HG02970 (cell line): Measurements from ENCODE around the gene NPAS1.

Experiments used
- ATAC-seq: cut with Tn5 transposase; IDR thresholded peaks from one replicate; pipeline ENCODE4 v1.9.1; 2021; ENCODE audit warnings: mild to moderate bottlenecking, moderate library complexity, moderate number of reproducible peaks; ENCODE audit not compliant: unreplicated experiment, low FRiP score

Gene NPAS1

GRCh38 chr19:47012617-47013016 lies 7.0 kb upstream of the NPAS1 start:
- no peak for ATAC-seq

DNA sequence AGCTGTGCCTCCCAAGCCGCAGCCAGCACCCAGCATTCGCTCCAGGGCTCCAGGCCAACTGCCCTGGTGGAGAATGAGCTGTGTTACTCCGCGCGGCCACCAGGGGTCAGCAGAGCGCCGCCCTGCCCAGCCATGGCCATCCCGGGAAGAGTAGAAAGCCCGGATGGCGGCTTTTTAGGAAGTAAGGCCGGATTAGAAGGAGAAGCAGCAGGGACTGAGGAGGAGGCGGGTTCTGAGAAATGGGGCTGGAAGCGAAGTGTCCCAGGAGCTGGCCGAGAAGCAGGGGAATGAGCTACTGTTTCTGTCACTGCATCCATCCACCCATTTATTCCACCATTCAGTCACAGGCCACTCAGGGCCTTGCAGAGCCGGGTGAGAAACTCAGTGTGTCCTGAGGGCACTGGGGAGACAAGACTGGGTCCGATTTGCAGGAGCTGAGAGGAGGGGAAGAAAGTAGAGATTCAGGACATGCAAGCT lies 6.6 kb upstream of the NPAS1 start:
- no peak for ATAC-seq

GRCh38 chr19:47018923-47019322 lies 714 bp upstream of the NPAS1 start:
- ATAC-seq: no peak

- ATAC-seq: no peak
Observed at GRCh38 chr19:47020132-47020805, 632 bp downstream of the NPAS1 start.

DNA sequence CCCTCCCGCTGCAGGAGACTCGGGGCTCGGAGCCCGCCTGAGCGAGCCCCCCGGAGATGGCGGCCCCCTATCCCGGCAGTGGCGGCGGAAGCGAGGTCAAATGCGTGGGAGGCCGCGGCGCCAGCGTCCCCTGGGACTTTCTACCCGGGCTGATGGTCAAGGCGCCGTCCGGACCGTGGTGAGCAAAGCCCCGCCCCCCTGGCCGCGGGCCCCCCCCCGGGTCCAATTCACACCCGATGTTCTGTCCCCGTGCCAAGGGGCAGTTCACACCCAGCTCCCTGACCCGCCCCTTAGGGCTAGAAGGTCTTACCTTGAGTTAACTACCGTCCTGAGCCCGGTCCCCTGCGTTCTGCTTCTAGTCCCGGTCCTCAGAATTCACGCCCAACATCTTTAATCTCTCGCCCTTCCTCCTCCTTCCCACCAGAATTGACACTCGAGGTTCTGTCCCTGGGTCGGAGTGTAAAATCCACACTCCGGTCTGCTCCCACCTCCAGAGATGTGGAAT lies 1.4 kb downstream of the NPAS1 start:
- no peak for ATAC-seq

DNA sequence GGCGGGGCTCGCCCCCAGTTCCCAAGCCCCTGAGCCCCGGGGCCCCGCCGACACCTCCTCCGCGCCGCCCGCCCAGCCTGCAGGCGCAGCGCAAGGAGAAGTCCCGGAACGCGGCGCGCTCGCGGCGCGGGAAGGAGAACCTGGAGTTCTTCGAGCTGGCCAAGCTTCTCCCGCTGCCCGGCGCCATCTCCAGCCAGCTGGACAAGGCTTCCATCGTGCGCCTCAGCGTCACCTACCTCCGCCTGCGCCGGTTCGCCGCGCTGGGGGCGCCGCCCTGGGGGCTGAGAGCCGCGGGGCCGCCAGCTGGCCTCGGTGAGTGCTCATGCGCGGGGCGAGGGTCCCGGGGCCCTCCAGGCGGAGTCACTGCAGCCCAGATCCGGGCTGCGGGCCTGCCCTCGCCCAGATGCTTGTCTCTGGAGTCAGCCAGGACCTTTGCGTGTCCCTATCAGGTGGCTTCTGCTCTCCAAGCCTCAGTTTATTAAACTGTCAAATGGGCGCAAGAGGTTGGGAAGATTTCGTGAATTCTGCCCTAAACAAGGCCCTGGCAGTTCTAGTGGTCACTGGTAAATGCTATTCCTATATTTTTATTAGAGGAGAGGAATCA lies 2.0 kb downstream of the NPAS1 start:
- no peak for ATAC-seq

GRCh38 chr19:47022140-47022536 lies 2.5 kb downstream of the NPAS1 start:
- no peak for ATAC-seq

GRCh38 chr19:47022541-47023447 lies 3.2 kb downstream of the NPAS1 start:
- ATAC-seq: no peak

DNA sequence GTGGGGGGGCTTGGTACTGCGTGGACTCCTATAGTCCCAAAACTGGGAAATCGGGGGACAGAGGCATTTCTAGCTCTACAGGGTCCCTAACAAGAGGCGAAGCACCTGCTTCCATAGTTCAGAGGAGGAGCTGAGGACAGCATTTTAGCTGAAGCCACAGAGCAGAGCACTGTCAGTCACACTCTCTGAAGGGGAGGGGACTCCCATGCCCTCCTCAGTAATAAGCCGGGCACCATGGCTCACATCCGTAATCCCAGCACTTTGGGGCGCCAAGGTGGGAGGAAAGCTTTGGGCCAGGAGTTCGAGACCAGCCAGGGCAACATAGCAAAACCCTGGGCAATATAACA lies 3.8 kb downstream of the NPAS1 start:
- no peak for ATAC-seq

GRCh38 chr19:47024502-47024901 lies 4.9 kb downstream of the NPAS1 start:
- no peak for ATAC-seq

GRCh38 chr19:47026156-47026555 lies 6.5 kb downstream of the NPAS1 start:
- no peak for ATAC-seq

GRCh38 chr19:47026889-47027288 lies 7.3 kb downstream of the NPAS1 start:
- ATAC-seq: no peak

DNA sequence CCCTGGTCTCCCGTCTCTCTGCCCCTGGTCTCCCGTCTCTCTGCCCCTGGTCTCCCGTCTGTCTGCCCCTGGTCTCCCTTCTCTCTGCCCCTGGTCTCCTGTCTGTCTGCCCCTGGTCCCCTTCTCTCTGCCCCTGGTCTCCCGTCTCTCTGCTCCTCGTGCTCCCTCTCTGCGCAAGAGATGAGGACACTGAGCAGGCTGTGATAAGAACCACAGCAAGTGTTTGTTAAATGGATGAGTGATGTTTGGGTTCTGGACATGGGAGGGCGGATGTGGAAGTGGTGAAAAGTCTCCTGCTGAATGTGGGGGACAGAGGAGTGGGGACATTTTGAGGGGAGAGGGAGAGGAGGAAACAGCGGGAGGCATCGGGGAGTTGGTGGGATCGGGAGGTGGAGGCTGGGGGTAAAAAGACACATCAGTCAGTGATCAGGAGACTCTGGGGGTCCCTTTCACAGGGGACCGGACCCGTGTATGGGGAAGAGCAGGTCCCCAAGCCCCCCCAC lies 8.0 kb downstream of the NPAS1 start:
- no peak for ATAC-seq

GRCh38 chr19:47028195-47028601 lies 8.6 kb downstream of the NPAS1 start:
- ATAC-seq: no peak

DNA sequence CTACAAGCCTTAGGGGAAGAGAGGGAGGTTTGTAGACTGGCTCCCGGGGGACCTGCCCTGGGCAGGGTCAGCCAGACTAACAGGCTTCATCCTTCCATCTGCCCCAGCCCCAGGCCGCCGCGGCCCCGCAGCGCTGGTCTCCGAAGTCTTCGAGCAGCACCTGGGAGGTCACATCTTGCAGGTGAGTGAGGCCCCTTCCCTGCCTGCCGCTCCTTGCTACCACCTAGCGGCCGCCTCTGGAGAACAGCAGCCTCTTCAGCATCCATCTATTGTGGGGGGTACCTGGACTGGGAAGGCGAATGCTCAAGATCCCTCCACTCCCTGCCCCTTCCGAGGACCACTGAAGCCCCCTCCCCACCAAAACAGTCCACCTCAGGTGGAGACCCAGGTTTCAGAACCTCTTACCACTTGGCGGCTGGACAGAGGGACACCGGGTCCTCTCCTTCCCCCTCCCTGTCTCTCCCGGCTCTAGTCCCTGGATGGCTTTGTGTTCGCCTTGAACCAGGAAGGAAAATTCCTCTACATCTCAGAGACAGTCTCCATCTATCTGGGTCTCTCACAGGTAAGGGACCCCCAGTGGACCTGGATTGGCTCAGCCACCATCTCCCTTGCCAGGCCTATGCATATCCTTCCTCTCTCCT lies 12.7 kb downstream of the NPAS1 start:
- no peak for ATAC-seq

GRCh38 chr19:47035127-47036096 lies 15.8 kb downstream of the NPAS1 start:
- ATAC-seq: peak; percentile 73

- peak; percentile 24 for ATAC-seq
Observed at GRCh38 chr19:47036097-47036651, 16.5 kb downstream of the NPAS1 start.

DNA sequence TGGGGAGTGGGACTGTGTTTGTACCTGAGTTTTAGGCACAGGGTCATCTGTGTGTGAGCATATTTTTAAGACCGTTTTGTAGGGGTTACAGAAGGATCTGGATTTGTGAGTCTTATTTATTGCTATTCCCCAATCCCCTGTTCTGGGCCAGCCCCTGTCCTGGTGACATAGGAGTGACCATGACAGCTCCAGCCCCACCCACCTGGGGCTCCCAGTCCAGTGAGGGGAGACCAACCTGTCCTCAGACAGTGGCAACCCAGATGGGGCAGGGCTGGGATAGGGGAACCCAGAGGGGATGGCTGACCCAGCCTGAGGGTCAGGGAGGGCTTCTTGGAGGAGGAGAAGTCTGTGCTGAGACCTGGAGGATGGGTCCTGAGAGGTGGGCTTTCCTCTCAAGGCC lies 18.1 kb downstream of the NPAS1 start:
- ATAC-seq: no peak

DNA sequence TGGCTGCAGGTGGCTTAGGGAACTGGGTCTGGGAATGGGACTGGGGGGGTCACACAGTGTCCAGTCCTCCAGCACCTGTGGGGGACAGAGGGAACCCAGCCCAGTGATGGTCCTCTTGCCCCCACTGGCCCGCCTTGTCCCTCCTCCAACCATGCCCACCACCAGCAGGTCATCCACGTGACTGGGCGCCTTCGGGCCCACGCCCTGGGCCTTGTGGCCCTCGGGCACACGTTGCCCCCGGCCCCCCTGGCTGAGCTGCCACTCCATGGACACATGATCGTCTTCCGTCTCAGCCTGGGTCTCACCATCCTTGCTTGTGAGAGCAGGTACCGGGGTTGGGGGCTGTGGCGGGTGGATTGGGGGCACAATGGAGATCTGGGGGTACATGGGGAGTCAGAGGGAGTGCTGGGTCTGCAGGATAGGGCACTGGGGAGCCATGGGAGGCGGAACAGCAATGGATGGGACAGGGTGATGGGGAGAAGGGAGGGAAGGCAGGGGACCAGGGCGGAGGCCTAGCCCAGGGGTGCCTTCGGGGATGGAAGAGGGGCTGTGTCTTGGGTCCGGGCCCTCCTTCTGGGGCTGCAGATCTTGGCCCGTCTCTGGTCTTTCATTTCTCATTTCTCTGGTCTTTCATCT lies 19.7 kb downstream of the NPAS1 start:
- ATAC-seq: no peak
